Choroid plexus epithelial cell (primary cell): Measurements from ENCODE around the gene SAMD5.
A peak's percentile ranks its signal among the peaks of the same experiment; 100 is the strongest.

Experiments
- DNase-seq: peaks from one replicate; pipeline ENCODE4 v3.0.0-alpha.2; 2010; ENCODE audit warnings: low read depth
- H3K4me3 ChIP-seq: 2 replicates; pipeline ENCODE4 v1.5.1; 2011; ENCODE audit warnings: low read depth, mild to moderate bottlenecking, control low read depth, low read length, moderate library complexity
- CTCF ChIP-seq: conservative IDR thresholded peaks from 2 replicates; pipeline ENCODE4 v1.5.1; 2011; ENCODE audit warnings: low read depth, mild to moderate bottlenecking, control low read depth, inconsistent platforms, low read length, moderate library complexity

The SAMD5 gene

GRCh38 chr6:147486683-147487082 is 21.8 kb upstream of the SAMD5 start:
- TF ChIP-seq CTCF: no peak
- H3K4me3 ChIP-seq: no peak overlapping the region
- DNase-seq: no peak

DNA sequence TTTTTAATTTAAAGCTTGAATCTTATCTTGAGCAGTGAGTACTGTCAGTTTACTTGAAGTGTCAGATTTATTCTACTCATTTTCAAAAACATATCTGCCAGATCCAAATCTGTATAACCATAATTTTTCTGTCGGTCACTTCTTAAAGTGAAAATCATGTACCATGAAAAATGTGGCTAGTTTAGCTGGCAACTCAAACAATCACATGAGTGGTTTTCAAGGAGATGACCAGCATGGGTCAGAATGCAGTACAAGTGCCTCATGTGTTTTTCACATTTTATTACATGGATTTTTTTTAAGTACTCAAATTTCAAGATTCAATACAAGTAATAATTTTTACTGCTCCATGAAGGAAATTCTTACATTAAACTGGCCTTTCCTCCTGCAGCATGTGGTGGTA is 11.0 kb upstream of the SAMD5 start:
- no peak overlapping the region for H3K4me3 ChIP-seq
- TF ChIP-seq CTCF: no peak
- no peak for DNase-seq

DNA sequence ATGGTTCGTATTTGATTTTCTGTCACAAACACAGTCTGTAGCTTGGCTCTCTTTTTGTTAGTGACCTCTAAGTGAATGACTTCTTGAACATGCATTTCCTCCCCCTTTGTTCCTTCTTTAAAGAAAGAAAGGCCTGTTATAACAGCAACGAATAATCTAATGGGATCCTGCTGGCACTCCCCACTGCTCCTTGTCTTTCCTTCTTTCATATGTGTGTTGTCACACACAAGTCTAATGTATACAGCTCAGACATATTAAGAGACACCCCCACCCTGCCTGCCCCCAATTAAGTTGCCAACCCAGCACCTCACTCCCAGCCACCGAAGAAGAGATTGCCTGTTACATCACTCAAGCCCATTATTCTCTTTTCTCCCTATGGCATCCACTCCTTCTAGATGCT is 4.9 kb upstream of the SAMD5 start:
- TF ChIP-seq CTCF: no peak
- no peak for DNase-seq

GRCh38 chr6:147504848-147505247 is 3.6 kb upstream of the SAMD5 start:
- no peak for DNase-seq
- no peak for TF ChIP-seq CTCF
- no peak overlapping the region for H3K4me3 ChIP-seq

More for the DNA sequence above, 4.9 kb upstream of the SAMD5 start:
- H3K4me3 ChIP-seq: no peak overlapping the region

- peak; percentile 88 for TF ChIP-seq CTCF
- DNase-seq: peak; percentile 62
- H3K4me3 ChIP-seq: peak overlapping the region; percentile 47
Observed at GRCh38 chr6:147506704-147507114, 1.8 kb upstream of the SAMD5 start.

- DNase-seq: peak; percentile 13
- H3K4me3 ChIP-seq: peak overlapping the region; percentile 63
- no peak for TF ChIP-seq CTCF
Observed at GRCh38 chr6:147507162-147508041, 1.1 kb upstream of the SAMD5 start.

- no peak for DNase-seq
Observed at GRCh38 chr6:147508866-147509608, 547 bp downstream of the SAMD5 start.

More at GRCh38 chr6:147508866-147509608, 547 bp downstream of the SAMD5 start:
- peak overlapping the region; percentile 63 for H3K4me3 ChIP-seq
- TF ChIP-seq CTCF: no peak
